ENCODE measurements around the gene PAFAH1B1.

DNA sequence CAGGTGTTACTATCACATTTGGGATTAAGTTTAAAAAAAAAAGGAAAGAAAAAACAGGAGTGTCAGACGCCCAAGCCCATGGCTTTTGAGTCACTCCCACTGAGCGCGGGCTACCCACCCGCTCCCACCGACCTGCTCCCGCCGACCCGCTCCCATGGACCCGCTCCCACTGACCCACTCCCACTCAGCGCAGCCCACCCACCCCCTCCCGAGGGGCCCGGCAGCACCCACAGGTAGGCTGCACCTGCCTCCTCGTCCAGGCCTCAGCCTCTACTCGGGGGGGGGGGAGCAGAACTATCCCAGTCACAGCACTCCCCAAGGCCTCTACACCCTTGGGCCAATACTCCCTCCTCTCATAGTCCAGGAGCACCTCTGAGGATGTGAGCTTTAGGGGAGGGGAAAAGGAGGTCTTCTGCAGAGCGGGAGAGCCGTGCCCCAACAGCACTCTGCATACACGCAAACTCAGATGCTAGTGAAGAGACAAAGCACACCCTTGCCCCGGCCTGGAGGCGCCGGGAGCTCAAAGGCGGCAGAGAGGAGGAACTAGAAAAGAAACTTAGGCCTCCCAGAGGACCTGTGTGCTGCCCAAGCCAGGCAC, 115.2 kb downstream of the PAFAH1B1 start:
- TF ChIP-seq, protein P1, sequence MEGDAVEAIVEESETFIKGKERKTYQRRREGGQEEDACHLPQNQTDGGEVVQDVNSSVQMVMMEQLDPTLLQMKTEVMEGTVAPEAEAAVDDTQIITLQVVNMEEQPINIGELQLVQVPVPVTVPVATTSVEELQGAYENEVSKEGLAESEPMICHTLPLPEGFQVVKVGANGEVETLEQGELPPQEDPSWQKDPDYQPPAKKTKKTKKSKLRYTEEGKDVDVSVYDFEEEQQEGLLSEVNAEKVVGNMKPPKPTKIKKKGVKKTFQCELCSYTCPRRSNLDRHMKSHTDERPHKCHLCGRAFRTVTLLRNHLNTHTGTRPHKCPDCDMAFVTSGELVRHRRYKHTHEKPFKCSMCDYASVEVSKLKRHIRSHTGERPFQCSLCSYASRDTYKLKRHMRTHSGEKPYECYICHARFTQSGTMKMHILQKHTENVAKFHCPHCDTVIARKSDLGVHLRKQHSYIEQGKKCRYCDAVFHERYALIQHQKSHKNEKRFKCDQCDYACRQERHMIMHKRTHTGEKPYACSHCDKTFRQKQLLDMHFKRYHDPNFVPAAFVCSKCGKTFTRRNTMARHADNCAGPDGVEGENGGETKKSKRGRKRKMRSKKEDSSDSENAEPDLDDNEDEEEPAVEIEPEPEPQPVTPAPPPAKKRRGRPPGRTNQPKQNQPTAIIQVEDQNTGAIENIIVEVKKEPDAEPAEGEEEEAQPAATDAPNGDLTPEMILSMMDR (IDR thresholded peaks at IDR 0.05): no peak
- TF ChIP-seq POLR2A (IDR thresholded peaks at IDR 0.05): no peak

All from heart left ventricle (tissue), 13 donors.